ENCODE results near the gene SLC2A13.
A peak's percentile ranks its signal among the peaks of the same experiment; 100 is the strongest.

The SLC2A13 gene

GRCh38 chr12:39780913-39781446, 324.9 kb downstream of the SLC2A13 start (continued):
- TF ChIP-seq PRDM2 (tag by site-specific recombination; IDR thresholded peaks at IDR 0.05; ENCODE audit: borderline replicate concordance), result no peak
- TF ChIP-seq ZNF830 (tag by site-specific recombination; IDR thresholded peaks at IDR 0.05; ENCODE audit: low read depth), result no peak
- TF ChIP-seq ZNF350 (tag by site-specific recombination; IDR thresholded peaks at IDR 0.05), result no peak
- no peak for TF ChIP-seq ZNF48 (tag by site-specific recombination; IDR thresholded peaks at IDR 0.05)
- TF ChIP-seq FEZF1 (tag by site-specific recombination; IDR thresholded peaks at IDR 0.05), result peak; percentile 98
- peak; percentile 88; the same call in 1 of the 2 replicates for TF ChIP-seq KLF7 (tag by site-specific recombination; IDR thresholded peaks at IDR 0.05; ENCODE audit: borderline replicate concordance)
- 0 out of 2 replicates have a peak, but pooled peaks have one; percentile 25 for TF ChIP-seq ZNF518A (tag by site-specific recombination; conservative IDR thresholded peaks at IDR 0.05; ENCODE audit: low read depth)
- no peak for TF ChIP-seq ZNF626 (tag by site-specific recombination; IDR thresholded peaks at IDR 0.05)
- no peak for TF ChIP-seq ZNF341 (tag by site-specific recombination; IDR thresholded peaks at IDR 0.05; ENCODE audit: low read depth)
- peak; percentile 23; the same call in 1 of the 2 replicates for TF ChIP-seq ZNF10 (tag by site-specific recombination; IDR thresholded peaks at IDR 0.05)
- TF ChIP-seq, protein P1, sequence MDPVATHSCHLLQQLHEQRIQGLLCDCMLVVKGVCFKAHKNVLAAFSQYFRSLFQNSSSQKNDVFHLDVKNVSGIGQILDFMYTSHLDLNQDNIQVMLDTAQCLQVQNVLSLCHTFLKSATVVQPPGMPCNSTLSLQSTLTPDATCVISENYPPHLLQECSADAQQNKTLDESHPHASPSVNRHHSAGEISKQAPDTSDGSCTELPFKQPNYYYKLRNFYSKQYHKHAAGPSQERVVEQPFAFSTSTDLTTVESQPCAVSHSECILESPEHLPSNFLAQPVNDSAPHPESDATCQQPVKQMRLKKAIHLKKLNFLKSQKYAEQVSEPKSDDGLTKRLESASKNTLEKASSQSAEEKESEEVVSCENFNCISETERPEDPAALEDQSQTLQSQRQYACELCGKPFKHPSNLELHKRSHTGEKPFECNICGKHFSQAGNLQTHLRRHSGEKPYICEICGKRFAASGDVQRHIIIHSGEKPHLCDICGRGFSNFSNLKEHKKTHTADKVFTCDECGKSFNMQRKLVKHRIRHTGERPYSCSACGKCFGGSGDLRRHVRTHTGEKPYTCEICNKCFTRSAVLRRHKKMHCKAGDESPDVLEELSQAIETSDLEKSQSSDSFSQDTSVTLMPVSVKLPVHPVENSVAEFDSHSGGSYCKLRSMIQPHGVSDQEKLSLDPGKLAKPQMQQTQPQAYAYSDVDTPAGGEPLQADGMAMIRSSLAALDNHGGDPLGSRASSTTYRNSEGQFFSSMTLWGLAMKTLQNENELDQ (tag by site-specific recombination; IDR thresholded peaks at IDR 0.05; ENCODE audit: low read depth), result no peak
- no peak for TF ChIP-seq ZNF248 (tag by site-specific recombination; IDR thresholded peaks at IDR 0.05)
- TF ChIP-seq, protein P2, sequence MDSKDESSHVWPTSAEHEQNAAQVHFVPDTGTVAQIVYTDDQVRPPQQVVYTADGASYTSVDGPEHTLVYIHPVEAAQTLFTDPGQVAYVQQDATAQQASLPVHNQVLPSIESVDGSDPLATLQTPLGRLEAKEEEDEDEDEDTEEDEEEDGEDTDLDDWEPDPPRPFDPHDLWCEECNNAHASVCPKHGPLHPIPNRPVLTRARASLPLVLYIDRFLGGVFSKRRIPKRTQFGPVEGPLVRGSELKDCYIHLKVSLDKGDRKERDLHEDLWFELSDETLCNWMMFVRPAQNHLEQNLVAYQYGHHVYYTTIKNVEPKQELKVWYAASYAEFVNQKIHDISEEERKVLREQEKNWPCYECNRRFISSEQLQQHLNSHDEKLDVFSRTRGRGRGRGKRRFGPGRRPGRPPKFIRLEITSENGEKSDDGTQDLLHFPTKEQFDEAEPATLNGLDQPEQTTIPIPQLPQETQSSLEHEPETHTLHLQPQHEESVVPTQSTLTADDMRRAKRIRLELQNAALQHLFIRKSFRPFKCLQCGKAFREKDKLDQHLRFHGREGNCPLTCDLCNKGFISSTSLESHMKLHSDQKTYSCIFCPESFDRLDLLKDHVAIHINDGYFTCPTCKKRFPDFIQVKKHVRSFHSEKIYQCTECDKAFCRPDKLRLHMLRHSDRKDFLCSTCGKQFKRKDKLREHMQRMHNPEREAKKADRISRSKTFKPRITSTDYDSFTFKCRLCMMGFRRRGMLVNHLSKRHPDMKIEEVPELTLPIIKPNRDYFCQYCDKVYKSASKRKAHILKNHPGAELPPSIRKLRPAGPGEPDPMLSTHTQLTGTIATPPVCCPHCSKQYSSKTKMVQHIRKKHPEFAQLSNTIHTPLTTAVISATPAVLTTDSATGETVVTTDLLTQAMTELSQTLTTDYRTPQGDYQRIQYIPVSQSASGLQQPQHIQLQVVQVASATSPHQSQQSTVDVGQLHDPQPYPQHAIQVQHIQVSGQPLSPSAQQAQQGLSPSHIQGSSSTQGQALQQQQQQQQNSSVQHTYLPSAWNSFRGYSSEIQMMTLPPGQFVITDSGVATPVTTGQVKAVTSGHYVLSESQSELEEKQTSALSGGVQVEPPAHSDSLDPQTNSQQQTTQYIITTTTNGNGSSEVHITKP (tag by site-specific recombination; IDR thresholded peaks at IDR 0.05), result no peak
- peak; percentile 78 for TF ChIP-seq SCRT2 (tag by site-specific recombination; IDR thresholded peaks at IDR 0.05)
- no peak for TF ChIP-seq ZNF280D (tag by site-specific recombination; IDR thresholded peaks at IDR 0.05)
- TF ChIP-seq, protein P3, sequence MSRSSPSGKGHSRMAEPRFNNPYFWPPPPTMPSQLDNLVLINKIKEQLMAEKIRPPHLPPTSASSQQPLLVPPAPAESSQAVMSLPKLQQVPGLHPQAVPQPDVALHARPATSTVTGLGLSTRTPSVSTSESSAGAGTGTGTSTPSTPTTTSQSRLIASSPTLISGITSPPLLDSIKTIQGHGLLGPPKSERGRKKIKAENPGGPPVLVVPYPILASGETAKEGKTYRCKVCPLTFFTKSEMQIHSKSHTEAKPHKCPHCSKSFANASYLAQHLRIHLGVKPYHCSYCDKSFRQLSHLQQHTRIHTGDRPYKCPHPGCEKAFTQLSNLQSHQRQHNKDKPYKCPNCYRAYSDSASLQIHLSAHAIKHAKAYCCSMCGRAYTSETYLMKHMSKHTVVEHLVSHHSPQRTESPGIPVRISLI (tag by site-specific recombination; IDR thresholded peaks at IDR 0.05), result peak; percentile 94
- 0 out of 2 replicates have a peak, but pooled peaks have one; percentile 29 for TF ChIP-seq TCF7L2 (IDR thresholded peaks at IDR 0.05; ENCODE audit: borderline replicate concordance, low read depth, low read length)

All from HEK293 (cell line).